ENCODE results near the gene CST2. TPM values are rescaled to one million over a fixed set of nuclear protein-coding genes. Genes with fewer than 3 reads are reported as not detected.
A peak's percentile ranks its signal among the peaks of the same experiment; 100 is the strongest.
"Not testable (repeated sequence)": the region's sequence is repeated elsewhere in the genome, so short reads cannot be mapped to it uniquely, and the experiment has no call there.

Gene CST2
- total and polyA plus RNA-seq, 2 donors (not counting 3 experiments of a cell fraction or from before 2014, with no cell fraction given) = not detected

DNA sequence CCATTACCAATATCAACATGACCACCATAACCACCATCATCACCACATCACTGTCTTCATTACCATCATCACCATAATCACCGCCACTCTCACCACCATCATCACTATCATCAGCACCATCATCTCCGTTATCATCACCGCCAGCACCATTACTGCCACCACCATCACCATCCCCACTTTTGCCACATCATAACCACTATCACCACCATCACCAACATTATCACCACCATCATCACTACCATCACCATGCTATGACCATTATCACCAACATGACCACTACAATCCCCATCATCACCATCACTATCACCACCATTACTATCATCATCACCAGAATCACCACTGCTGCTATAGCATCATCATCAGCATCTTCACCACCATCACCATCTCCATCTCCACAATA lies 25.7 kb downstream of the CST2 start:
- BruUV-seq (replicated peaks) = no TSS peak
- dilution Hi-C loops (cut with MboI; ENCODE audit: extremely low pct_ligation_motif_present, low sequenced_read_pairs) (no loop called here), intact Hi-C loops (cut with micrococcal nuclease) (no loop called here)
- Histone ChIP-seq H3K27ac (ENCODE audit: insufficient read depth, low read depth, low read length) (no peak overlapping the region), H3K27me3 (ENCODE audit: control insufficient read depth in 2 of 2, insufficient read depth in 2 of 2, low read length in 2 of 2) (no peaks in the 10 kb centered on the region), H3K79me2 (ENCODE audit: control insufficient read depth, insufficient read depth, low read length) (no peaks in the 10 kb centered on the region), H3K9ac (replicated peaks; ENCODE audit: extremely low read depth, insufficient read depth, low read length) (no peak overlapping the region), H3K36me3 (ENCODE audit: control insufficient read depth in 2 of 2, extremely low read depth in 1 of 2, insufficient read depth in 2 of 2, low read length in 2 of 2) (no peaks in the 10 kb centered on the region), H3K9me1 (replicated peaks; ENCODE audit: control insufficient read depth, extremely low read depth, insufficient read depth, low read length) (no peaks in the 10 kb centered on the region), H3K4me2 (ENCODE audit: insufficient read depth, low read length) (no peak overlapping the region), H2AFZ (ENCODE audit: low read depth, low read length) (no peak overlapping the region), H3K9me3 (replicated peaks; ENCODE audit: control insufficient read depth, insufficient read depth, low read length) (no peaks in the 10 kb centered on the region), H3K4me3 (replicated peaks in 1 of 3; ENCODE audit: insufficient read depth in 1 of 3, low read depth in 1 of 3, low read length in 3 of 3) (no peak overlapping the region), H3K4me1 (ENCODE audit: control insufficient read depth, extremely low read depth, insufficient read depth, low read length) (no peaks in the 10 kb centered on the region), H4K20me1 (replicated peaks; ENCODE audit: control insufficient read depth, extremely low read depth, insufficient read depth, low read length) (no peaks in the 10 kb centered on the region)
- ChIA-PET POLR2A (no interaction called here), CTCF (no interaction called here)
- TF ChIP-seq, protein P1, sequence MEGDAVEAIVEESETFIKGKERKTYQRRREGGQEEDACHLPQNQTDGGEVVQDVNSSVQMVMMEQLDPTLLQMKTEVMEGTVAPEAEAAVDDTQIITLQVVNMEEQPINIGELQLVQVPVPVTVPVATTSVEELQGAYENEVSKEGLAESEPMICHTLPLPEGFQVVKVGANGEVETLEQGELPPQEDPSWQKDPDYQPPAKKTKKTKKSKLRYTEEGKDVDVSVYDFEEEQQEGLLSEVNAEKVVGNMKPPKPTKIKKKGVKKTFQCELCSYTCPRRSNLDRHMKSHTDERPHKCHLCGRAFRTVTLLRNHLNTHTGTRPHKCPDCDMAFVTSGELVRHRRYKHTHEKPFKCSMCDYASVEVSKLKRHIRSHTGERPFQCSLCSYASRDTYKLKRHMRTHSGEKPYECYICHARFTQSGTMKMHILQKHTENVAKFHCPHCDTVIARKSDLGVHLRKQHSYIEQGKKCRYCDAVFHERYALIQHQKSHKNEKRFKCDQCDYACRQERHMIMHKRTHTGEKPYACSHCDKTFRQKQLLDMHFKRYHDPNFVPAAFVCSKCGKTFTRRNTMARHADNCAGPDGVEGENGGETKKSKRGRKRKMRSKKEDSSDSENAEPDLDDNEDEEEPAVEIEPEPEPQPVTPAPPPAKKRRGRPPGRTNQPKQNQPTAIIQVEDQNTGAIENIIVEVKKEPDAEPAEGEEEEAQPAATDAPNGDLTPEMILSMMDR (IDR thresholded peaks at IDR 0.05; ENCODE audit: extremely low read depth in 1 of 2, insufficient read depth in 1 of 2, low read depth in 1 of 2, low read length in 2 of 2) = no peak
- no peak for DNase-seq (ENCODE audit: low read depth, low spot score)
- FAIRE-seq = no peak

DNA sequence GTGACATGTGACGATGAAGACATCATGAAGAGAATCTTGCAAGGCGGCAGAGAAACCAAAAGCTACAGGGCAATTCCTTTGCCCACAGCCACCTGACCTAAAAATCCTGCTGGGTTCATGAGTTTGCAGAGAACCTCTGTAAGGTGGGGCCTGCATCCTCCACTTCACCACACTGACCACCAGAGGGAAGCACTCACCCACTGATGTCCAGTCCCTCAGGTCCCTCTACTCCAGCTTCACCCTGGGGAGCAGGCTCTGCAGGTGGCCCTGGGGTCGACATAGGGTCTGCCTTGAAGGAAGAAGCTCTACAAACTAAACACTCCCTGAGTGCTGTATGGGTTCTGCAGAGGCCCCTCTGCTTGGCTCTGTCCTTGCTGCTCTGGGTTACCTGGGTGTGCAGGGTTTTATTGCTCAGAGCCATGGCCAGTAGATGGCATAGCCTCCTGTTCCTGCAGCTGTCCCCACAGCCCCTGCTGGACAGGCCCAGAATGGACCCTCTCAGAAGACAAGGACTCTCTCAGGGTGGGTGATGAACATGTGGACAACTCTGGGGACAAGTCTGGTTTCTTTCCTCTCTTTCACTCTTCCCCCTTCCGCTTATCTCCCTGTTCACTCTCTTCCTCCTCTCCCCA lies 27.2 kb downstream of the CST2 start:
- BruUV-seq (replicated peaks); dilution Hi-C loops (cut with MboI; ENCODE audit: extremely low pct_ligation_motif_present, low sequenced_read_pairs); H3K27me3 ChIP-seq (ENCODE audit: control insufficient read depth in 2 of 2, insufficient read depth in 2 of 2, low read length in 2 of 2); H2AFZ ChIP-seq (ENCODE audit: low read depth, low read length); H3K9me1 ChIP-seq (replicated peaks; ENCODE audit: control insufficient read depth, extremely low read depth, insufficient read depth, low read length); H3K9me3 ChIP-seq (replicated peaks; ENCODE audit: control insufficient read depth, insufficient read depth, low read length); H3K4me1 ChIP-seq (ENCODE audit: control insufficient read depth, extremely low read depth, insufficient read depth, low read length); H3K79me2 ChIP-seq (ENCODE audit: control insufficient read depth, insufficient read depth, low read length); H3K9ac ChIP-seq (replicated peaks; ENCODE audit: extremely low read depth, insufficient read depth, low read length); H3K36me3 ChIP-seq (ENCODE audit: control insufficient read depth in 2 of 2, extremely low read depth in 1 of 2, insufficient read depth in 2 of 2, low read length in 2 of 2); POLR2A ChIA-PET; H3K27ac ChIP-seq (ENCODE audit: insufficient read depth, low read depth, low read length); H3K4me3 ChIP-seq (replicated peaks in 1 of 3; ENCODE audit: insufficient read depth in 1 of 3, low read depth in 1 of 3, low read length in 3 of 3); H3K4me2 ChIP-seq (ENCODE audit: insufficient read depth, low read length); H4K20me1 ChIP-seq (replicated peaks; ENCODE audit: control insufficient read depth, extremely low read depth, insufficient read depth, low read length): not testable (repeated sequence)
- FAIRE-seq (peak; percentile 95), DNase-seq (ENCODE audit: low read depth, low spot score) (peak; percentile 18)
- intact Hi-C loops (cut with micrococcal nuclease) = loop anchor here (5.0 kb wide), 2 partner anchors 132 to 363 kb away; no protein-coding TSS in a partner anchor
- CTCF ChIA-PET = interaction anchor here (0.5 to 0.6 kb wide), 2 partner anchors 77 to 1119 kb away, joined by 3 read pairs; no protein-coding TSS in a partner anchor
- TF ChIP-seq, protein P1 (IDR thresholded peaks at IDR 0.05; ENCODE audit: extremely low read depth in 1 of 2, insufficient read depth in 1 of 2, low read depth in 1 of 2, low read length in 2 of 2) = peak; percentile 42 to 59

Measured in endothelial cell of umbilical vein (primary cell).